HL-60/S4 (cell line): ENCODE results near the gene FALEC.

ENCODE experiments used
- in situ Hi-C: fragments of 300-500 bp; cut with MboI; formaldehyde crosslinking; loops from 2 replicates; pipeline ENCODE4 v1.14.3; 2022; ENCODE audit warnings: low sequenced_read_pairs

FALEC gene

DNA sequence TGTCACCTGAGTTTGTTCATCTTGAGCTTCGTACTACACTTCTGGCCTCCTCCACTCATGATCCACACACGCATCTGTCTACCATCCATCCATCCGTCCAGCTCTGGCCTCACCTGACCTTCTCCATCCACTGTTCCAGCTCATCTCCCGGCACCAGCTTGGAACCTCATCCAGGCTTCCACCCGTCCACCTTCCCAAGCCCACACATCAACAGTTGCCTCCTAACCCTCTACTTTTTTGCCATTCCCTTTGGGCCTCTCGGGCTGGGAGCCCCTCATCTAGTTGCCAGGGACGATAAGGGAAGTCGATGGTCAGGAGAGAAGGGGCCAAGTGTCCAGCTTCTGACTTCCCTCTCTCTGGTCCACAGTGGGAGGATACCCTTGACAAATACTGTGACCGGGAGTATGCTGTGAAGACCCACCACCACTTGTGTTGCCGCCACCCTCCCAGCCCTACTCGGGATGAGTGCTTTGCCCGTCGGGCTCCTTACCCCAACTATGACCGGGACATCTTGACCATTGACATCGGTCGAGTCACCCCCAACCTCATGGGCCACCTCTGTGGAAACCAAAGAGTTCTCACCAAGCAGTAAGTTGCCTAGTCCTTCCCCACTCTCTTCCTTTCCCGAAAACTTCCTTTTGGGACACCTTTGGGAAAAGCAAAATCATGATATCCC is 3.4 kb upstream of the FALEC start:
- in situ Hi-C loops = no loop called here

DNA sequence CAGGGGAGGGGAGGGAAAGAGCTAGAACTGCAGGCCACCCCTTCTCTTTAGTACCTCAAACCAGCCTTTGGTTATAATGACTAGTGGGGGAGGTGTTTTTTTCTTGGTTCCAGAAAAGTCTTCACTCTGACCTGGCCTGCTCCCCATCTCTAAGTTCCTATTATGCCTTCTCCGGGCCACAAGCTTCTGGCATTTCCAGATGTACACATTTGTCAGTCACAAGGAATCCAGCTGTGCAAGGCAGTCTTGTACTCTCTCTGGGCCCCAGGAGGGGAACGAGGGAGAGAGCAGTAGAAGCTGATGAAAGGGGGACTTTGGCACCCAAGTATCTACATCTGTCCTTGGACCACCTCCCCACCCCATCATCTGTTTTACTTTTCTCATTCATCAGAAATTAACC is 2.7 kb upstream of the FALEC start:
- in situ Hi-C loops = no loop called here

DNA sequence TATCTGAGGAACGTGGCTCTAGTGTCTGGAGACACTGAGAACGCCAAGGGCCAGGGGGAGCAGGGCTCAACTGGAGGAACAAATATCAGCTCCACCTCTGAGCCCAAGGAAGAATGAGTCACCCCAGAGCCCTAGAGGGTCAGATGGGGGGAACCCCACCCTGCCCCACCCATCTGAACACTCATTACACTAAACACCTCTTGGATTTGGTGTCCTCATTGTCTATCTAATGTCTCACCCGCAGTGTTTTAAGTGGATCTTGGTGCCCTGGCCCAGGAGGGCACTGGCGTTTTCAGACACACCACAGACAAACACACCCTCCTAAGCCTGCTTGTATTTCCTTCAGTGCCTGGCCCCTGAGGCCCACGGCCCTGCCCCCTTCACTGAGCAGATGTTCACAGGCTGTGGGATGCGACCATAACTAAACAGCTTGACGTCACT is 2.2 kb upstream of the FALEC start:
- in situ Hi-C loops = no loop called here

DNA sequence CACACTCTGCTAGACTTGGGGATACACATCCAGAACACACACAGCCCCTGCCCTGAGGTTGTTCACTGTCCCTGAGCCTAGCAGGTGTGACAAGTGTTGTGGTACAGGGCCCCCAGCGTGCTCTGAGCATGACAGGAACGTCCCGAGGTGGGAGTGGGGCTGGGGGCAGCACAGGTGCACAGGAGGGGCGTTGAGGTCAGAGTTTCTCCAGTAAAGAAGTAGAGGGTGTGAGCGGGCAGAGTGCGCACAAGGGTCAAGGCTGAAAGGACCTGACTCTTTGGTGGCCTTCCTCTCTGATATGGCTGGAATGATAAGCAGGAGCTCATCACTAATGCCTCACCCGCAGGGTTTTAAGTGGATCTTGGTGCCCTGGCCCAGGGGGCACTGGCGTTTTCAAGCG is 1.3 kb upstream of the FALEC start:
- in situ Hi-C loops = no loop called here

DNA sequence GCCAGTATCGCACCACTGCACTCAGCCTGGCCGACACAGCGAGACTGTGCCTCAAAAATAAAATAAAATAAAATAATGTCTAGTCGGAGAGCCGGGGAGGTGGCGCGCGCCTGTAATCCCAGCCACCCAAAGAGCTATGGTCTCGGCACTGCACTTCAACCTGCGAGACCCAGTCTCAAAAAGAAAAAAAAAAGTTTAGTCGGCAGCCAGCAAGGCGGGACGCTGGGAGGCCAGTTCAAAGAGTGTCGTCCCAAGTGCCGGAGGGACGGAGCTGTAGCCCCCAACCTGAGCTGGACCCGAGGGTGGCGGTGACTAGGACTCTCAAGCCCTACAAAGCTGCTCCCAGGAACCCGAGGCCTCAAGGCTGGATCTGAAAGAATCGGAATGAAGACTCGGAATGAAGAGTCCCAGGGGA is 632 bp upstream of the FALEC start:
- in situ Hi-C loops = no loop called here

DNA sequence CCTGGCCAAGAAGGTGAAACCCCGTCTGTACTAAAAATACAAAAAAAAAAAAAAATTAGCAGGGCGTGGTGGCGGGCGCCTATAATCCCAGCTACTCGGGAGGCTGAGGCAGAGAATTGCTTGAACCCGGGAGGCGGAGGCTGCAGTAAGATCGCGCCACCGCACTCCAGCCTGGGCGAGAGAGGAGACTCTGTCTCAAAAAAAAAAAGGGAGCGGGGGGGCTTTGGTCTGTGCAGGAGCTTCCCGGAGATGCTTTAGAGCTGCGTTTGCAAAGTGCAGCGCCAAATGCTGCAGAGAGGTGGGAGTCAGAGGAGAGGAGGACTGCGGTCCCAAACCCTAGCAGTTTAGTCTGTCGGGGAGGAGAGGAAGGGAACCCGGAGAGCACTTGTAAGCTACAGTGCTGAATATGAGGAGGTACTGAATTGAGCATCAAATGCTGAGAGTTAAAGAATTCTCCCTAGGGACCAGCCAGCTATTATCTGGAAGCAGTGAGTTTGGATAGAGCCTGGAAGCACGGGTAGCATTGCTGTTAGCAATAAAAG is 569 bp downstream of the FALEC start:
- in situ Hi-C loops = no loop called here

DNA sequence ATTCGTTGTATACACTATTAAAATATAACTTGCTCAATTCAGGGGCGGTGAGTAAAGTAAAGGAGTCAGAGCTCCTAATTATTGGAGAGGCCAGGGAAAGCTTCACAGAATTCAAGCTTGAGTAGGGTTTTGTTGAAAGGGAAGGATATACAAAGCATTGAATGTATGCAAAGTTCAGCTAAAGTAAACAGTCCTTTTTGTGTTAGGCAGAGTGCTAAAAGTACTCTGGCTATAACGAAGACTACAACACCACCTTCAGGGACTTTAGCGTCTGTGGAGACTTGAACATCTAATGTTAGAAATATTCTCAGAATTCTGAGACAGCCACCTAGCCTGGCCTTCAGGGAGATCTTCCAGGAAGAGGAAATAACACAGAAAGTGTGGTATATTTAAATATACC is 1.1 kb downstream of the FALEC start:
- in situ Hi-C loops = no loop called here

DNA sequence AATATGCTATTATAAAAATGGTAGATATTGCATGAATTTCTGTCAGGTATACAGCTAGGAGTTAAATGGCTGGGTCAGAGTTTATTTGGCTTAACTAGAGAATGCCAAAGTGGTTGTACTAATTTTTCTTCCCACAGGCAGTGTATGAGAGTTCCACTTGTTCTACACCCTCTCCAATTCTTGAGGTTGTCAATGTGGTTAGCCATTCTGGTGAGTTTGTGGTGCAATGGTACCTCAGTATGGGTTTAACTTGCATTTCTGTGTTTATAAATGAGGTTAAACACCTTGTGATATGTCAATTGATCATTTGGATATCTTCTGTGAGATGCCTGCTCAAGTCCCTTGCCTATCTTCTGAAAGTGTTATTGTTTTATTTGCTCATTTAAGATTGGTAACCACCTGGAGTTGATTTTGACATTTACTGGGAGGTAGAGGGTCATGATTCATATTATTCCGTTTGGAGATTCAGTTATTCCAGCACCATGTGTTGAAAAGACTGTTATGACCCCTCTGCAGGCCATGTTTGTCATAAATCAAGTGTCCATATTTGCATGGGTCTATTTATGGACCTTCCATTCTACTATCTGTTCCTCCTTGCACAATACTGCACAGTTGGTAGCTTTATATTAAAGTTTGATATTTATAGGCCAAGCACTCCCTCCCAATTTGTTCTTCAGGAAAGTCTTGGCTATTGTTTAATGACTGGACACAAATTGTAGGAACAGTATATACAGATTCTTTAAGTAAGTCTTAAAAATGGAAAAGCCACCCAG is 5.8 kb downstream of the FALEC start:
- in situ Hi-C loops = no loop called here

DNA sequence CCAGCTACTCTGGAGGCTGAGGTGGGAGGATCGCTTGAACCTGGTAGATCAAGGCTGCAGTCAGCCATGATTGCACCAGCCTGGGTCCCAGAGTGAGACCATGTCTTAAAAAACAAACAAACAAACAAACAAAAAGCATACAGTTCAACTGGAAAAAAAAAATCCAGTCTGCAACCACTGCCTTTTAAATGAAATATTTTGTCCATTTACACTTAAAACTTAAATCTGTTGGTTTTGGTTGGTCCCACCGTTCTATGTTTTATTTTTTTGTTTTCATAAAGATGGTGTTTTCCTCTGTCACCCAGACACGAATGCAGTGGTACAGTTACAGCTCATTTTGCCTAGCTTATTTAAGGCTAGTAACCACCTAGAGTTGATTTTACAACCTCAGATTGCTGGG is 9.8 kb downstream of the FALEC start:
- in situ Hi-C loops = no loop called here

DNA sequence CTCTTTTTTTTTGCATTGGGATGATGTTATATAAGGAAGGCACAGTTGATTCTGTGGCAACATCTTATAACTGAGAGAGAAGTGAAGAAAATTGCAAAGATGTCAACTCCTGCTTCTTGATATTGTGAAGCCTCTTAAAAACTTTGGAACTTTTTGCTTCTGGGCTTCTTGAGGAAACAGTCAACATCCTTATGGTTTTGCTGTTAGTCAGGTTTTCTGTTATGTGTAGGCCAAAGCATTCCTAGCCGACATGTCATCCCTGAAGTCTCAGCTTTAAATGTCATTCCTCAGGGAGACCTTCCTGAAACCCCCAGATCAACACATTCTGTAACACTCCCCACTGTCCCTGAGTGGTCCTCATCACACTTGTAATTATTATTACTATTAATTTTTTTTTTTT is 12.6 kb downstream of the FALEC start:
- in situ Hi-C loops = no loop called here

DNA sequence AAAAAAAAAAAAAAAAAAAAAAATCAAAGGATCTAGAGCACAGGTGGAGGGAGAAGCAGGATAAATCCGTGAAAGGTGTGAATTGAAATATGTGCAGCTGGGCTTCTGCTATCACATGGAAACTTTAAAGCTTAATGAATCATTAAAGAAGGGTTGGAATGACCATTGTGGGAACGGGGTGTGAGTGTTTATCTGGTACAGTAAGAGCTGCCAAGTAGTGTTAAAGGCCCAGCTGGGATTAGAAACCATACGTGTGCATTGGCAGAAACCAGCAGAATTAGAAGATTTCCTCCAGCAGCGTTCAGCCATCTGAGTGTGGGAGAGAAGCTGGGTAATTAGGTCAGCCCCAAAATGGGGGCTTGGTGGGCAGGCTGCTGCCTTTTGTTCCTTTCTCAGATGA is 13.5 kb downstream of the FALEC start:
- in situ Hi-C loops = no loop called here

DNA sequence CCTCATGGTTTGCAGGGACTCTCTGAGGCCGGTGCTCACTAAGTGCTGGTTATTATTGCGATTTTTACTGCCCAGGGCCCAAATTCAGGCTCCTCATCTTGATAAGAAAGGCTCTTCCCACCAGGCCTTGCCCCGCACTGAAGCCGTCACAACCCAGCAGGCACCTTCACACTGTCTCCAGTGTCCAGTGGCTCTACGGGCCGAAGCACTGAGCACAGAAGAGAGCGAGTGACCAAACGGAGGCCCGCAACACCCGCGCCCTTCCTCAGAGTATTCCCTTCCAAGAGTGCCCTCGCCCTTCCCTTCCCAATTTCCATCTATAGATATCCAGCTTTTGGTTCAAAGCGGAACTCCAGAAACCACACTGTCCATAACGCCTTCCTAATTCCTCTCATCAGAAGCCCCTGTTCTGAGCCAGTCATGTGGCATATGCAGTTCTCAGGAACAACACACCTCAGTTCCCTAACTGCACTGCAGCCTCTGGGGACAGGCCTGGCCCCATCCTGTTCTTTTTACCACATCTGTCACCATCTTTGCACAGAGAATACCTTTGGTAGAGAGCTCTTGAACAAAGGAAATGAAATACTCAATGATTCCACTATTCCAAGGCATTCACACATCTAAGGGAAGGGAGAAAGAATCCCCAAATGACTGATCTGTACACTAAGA is 15.1 kb downstream of the FALEC start:
- in situ Hi-C loops = loop anchor here (10.0 kb wide), 1 partner anchor 276 kb away; the partner anchor contains the start of gene CA14

DNA sequence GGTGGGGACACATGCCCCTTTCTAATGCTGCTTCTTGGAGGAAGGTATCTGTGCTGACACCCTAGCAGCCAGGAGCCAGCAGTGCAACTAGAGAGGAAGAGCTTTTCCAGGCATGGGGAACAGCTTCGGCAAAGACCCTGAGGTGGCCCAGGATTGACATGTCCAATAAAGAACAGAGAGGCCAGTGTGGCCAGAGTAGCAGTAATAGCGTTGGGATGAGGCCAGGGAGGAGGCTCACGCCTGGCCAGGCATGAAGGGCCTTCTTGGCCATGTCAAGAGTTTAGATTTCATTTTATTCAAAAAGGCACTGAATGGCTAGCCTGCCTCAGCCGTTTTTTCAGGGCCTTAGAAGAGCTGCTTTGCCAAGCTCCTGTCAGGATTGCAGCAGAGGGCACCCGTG is 17.3 kb downstream of the FALEC start:
- in situ Hi-C loops = loop anchor here (10.0 kb wide), 1 partner anchor 278 kb away; the partner anchor contains the start of gene CA14

DNA sequence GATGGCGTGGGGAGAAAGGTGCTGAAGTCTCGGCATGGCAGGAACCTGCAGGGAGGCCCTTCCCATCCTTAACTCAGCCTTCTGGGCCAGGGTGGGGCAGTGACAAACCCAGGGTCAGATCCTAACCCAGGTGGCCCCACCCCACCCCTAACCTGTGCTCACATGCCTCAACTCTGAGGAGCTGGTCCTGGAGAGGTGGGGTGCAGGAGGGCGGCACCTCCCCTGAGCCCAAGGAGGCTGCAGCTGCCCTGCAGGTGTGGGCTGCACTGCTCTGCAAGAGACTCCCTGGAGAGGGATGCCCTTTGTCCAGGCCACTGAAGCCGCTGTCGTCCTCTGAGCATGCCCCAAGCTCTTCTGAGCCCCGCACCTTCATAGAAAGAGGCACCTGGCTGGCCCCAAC is 18.4 kb downstream of the FALEC start:
- in situ Hi-C loops = loop anchor here (10.0 kb wide), 1 partner anchor 279 kb away; the partner anchor contains the start of gene CA14

DNA sequence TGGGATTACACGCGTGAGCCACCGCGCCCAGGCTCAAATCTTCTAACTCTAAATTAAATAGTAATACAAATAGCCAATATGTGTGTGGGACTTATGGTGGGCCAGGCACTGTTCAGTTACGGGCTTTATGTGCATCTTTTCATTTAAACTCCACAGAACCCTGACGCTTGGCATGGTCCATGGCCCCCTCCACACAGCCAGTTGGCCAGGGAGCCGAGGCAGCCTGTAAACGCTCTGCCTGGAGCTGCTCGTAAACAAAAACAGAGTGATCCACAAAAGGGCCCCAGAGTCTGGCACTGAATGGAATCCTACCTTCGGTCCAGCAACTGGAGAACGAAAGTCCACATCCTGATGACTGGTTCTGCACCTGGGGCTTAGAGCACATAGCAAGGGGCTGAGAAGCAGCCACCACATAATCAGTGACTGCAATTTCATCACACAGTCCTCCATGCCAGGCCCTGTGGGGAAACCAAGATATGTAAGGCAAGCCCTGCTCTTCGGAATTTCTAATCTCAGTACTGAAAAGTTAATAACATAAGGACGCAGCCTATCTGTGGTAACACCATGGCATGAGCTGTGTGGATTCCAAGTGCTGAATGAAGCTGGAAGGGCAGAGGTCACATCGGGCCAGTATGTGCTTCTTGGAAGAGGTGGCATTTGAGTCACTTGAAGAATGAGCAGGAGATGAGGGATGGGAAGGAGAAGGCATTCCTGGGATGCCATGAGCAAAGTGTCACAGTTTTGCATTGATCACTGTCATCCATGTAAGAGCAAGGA is 20.1 kb downstream of the FALEC start:
- in situ Hi-C loops = loop anchor here (10.0 kb wide), 1 partner anchor 281 kb away; the partner anchor contains the start of gene CA14

DNA sequence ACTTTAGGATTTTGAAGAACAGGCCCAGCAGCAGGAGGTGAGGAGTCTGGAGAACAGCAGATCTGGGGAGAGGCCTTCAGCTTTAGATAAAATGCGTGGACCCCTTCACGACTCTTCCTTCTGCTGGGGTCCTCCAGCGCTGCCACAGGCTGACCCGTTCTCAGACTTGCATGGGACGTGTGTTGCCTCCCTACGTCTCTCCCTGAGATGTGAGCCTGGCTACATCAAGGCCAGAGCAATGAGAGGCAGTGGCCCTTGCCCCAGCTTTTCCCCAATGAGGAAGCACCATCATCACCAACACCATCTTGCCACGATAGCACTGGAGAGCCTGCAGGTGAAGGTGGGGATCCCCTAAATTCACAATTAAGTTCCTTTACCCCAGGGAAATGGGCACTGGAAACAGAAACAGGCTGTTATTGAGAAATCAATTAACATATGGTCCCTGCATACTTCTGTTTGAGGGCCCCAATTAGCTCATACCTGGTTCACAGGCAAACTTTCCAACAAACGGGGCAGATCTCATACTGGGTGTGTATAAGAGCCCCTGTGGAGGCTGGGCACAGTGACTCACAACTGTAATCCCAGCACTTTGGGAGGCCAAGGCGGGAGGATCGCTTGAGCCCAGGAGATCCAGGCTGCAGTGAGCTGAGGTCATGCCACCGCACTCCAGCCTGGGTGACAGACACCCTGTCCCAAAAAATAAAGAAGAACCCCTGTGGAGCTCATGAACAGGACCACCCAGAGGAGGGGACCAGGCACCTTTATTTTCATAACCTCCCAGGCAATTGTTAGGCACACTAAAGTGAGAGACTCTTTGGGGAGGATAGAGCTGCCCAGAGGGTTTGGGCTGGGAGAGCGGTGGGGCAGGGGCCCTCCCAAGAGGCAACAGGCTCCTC is 21.5 kb downstream of the FALEC start:
- in situ Hi-C loops = loop anchor here (10.0 kb wide), 1 partner anchor 282 kb away; the partner anchor contains the start of gene CA14

DNA sequence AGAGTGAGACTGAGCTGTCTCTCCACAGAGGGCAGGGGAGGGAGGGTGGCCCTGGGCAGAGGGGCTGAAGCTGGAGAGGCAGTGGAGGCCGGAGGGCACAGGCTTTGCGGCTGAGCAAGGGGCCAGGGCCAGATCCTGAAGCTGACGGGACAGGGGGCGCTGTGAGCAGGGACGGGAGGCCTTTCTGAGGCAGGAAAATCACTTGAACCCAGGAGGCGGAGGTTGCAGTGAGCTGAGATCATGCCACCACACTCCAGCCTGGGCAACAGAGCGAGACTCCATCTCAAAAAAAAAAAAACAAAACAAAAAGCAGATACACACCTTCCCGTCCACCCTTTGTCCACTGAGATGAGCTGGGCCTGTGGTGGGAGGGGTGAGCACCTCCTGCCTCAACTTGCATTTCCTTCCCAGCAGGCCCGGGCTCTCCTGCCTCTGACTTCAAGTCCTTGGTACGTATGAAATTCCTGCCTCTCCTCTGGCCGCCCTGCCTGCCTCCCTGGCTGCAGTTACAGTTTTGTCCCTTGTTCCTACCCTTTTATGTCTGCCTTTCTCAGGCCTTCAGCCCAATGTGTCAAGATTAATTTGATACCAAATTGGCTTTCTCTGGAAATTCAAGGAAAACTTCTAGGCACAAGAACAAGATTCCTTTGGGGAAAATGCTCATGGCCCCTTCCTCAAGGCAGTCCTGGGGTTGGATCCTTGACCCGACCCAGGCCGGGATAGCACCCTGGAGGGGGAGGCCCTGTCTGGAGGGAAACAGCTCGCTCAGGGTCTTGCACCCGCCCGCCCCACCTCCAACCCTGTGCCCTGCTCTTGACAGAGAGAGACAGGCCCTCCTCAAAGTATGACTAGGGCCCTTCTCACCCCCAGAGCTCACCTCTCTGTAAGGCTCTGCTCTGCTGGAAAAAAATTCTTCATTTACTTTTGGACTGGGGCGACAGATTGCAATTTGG is 22.5 kb downstream of the FALEC start:
- in situ Hi-C loops = loop anchor here (10.0 kb wide), 1 partner anchor 283 kb away; the partner anchor contains the start of gene CA14

DNA sequence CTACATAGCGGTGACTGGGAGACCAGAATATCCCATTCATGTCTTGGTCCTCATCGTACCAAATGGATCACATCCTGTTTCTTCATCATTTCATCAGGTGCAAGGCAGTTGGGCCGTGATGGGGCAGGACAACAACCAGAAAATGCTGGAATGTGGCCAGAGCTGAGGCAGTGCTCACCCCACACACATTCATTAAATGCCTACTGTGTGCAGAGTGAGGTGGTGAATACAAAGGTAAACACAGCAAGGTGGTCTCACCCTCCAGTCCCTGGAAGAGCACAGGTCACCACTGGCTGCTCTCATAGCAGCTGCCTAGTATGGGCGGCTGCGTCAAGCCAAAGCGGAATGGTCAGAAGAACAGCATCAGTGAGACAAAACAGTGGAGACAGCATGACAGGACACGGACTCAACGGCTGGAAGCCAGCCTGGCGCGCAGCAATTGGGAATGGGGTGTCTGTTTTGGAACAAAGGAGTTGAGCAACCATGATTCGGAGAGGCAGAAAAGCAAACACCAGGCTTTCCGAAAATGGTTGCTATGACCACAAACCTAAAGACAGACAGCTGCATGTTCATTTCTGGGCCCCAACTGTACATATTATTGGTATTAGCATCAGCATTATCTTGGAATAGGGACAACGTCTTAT is 28.1 kb downstream of the FALEC start:
- in situ Hi-C loops = no loop called here
